22Rv1 (cell line): ENCODE results near the gene ZNF2.
A peak's percentile ranks its signal among the peaks of the same experiment; 100 is the strongest.

Experiments
- CTCF ChIP-seq: fragments of 450-650 bp; IDR thresholded peaks from 2 replicates; pipeline ENCODE4 v1.5.1; 2017; ENCODE audit warnings: mild to moderate bottlenecking
- ZFX ChIP-seq: fragments of 450-650 bp; IDR thresholded peaks from 2 replicates; pipeline ENCODE4 v1.6.1; 2017; ENCODE audit warnings: antibody characterized with exemption, borderline replicate concordance

GRCh38 chr2:95165371-95166064 is at the start of gene ZNF2:
- peak; percentile 23; the same call in 1 of the 2 replicates for TF ChIP-seq CTCF
- no peak for TF ChIP-seq ZFX
